WTC11 (cell line): Measurements from ENCODE around the gene FOXO3. TPM values are rescaled to one million over a fixed set of nuclear protein-coding genes. Genes with fewer than 3 reads are reported as not detected.

Source experiments
- ATAC-seq: fragments of 200-7000 bp; cut with Tn5 transposase; 2 replicates; pipeline ENCODE4 v1.10.0; 2021; ENCODE audit warnings: mild to moderate bottlenecking, moderate library complexity
- CTCF ChIA-PET: fragments of 300-600 bp; sonication (Branson Sonifier 250); formaldehyde crosslinking; loops from one replicate; lab custom pipeline; 2021; ENCODE audit warnings: antibody characterized with exemption; lab: Charles Lee
- POLR2A ChIA-PET: fragments of 350-600 bp; sonication (Branson Sonifier 250); formaldehyde crosslinking; loops from one replicate; lab custom pipeline; 2021; ENCODE audit warnings: antibody characterized with exemption; lab: Charles Lee
- DNase-seq: peaks from one replicate; pipeline ENCODE4 v3.0.0; 2021; ENCODE audit warnings: low spot score
- H3K27ac Mint-ChIP-seq: 2 replicates; pipeline ENCODE4 v1.8.0; 2021; ENCODE audit warnings: mixed read lengths
- H3K27me3 Mint-ChIP-seq: 2 replicates; pipeline ENCODE4 v1.8.0; 2021; ENCODE audit warnings: low read depth, mild to moderate bottlenecking, moderate library complexity, mixed read lengths
- H3K36me3 Mint-ChIP-seq: 2 replicates; pipeline ENCODE4 v1.8.0; 2021; ENCODE audit warnings: mixed read lengths
- H3K4me1 Mint-ChIP-seq: 2 replicates; pipeline ENCODE4 v1.8.0; 2022; ENCODE audit warnings: mixed read lengths
- H3K4me3 Mint-ChIP-seq: 2 replicates; pipeline ENCODE4 v1.8.0; 2021; ENCODE audit warnings: mild to moderate bottlenecking, moderate library complexity, mixed read lengths
- H3K9me3 Mint-ChIP-seq: 2 replicates; pipeline ENCODE4 v1.8.0; 2021; ENCODE audit warnings: mixed read lengths
- ELF4 ChIP-seq: sonication (generic); formaldehyde crosslinking; IDR thresholded peaks from 2 replicates; pipeline ENCODE4 v1.8.1; 2022; ENCODE audit warnings: low read depth, mild to moderate bottlenecking, moderate library complexity, missing genetic modification reagents
- EMX1 ChIP-seq: fragments of 250-450 bp; sonication (Bioruptor Pico); IDR thresholded peaks from 2 replicates; pipeline ENCODE4 v1.8.0; 2021; ENCODE audit warnings: mild to moderate bottlenecking
- ERG ChIP-seq: fragments of 250-450 bp; sonication (Bioruptor Pico); IDR thresholded peaks from 2 replicates; pipeline ENCODE4 v1.8.0; 2021; ENCODE audit warnings: mild to moderate bottlenecking
- GTF2I ChIP-seq: fragments of 250-450 bp; sonication (Bioruptor Pico); conservative IDR thresholded peaks from 2 replicates; pipeline ENCODE4 v1.4.0; 2021; ENCODE audit warnings: mild to moderate bottlenecking
- HMGA2 ChIP-seq: fragments of 250-450 bp; sonication (Bioruptor Pico); IDR thresholded peaks from 2 replicates; pipeline ENCODE4 v1.4.0; 2021; ENCODE audit warnings: mild to moderate bottlenecking, moderate library complexity
- MYBL2 ChIP-seq: sonication (generic); formaldehyde crosslinking; IDR thresholded peaks from 2 replicates; pipeline ENCODE4 v1.8.1; 2023; ENCODE audit warnings: mild to moderate bottlenecking, moderate library complexity, missing genetic modification reagents
- NR1H2 ChIP-seq: sonication (generic); formaldehyde crosslinking; IDR thresholded peaks from 2 replicates; pipeline ENCODE4 v1.9.0; 2021; ENCODE audit warnings: mild to moderate bottlenecking, moderate library complexity, missing genetic modification reagents
- NR3C1 ChIP-seq: sonication (generic); formaldehyde crosslinking; conservative IDR thresholded peaks from 2 replicates; pipeline ENCODE4 v1.8.1; 2023; ENCODE audit warnings: low read depth, mild to moderate bottlenecking, missing genetic modification reagents
- RELA ChIP-seq: sonication (generic); formaldehyde crosslinking; IDR thresholded peaks from 2 replicates; pipeline ENCODE4 v1.8.1; 2022; ENCODE audit warnings: missing genetic modification reagents, mild to moderate bottlenecking, borderline replicate concordance
- ZNF121 ChIP-seq: sonication (generic); formaldehyde crosslinking; IDR thresholded peaks from 2 replicates; pipeline ENCODE4 v1.8.0; 2023; ENCODE audit warnings: missing genetic modification reagents
- ZNF138 ChIP-seq: sonication (generic); formaldehyde crosslinking; conservative IDR thresholded peaks from 2 replicates; pipeline ENCODE4 v1.8.1; 2022; ENCODE audit warnings: mild to moderate bottlenecking, moderate library complexity, missing genetic modification reagents
- ZNF219 ChIP-seq: sonication (generic); formaldehyde crosslinking; IDR thresholded peaks from 2 replicates; pipeline ENCODE4 v1.8.0; 2023; ENCODE audit warnings: missing genetic modification reagents, mild to moderate bottlenecking, borderline replicate concordance
- ZNF263 ChIP-seq: sonication (generic); formaldehyde crosslinking; IDR thresholded peaks from 2 replicates; pipeline ENCODE4 v1.8.1; 2022; ENCODE audit warnings: low read depth, mild to moderate bottlenecking, moderate library complexity, missing genetic modification reagents
- total RNA-seq: library from RNA; stranded (reverse); gene quantifications from 3 replicates; pipeline ENCODE4 v1.2.3, GENCODE V29; 2021
- TF ChIP-seq, protein P1 (sequence below): fragments of 250-450 bp; sonication (Bioruptor Pico); IDR thresholded peaks from 2 replicates; pipeline ENCODE4 v1.9.0; 2021; ENCODE audit warnings: mild to moderate bottlenecking, borderline replicate concordance
- TF ChIP-seq, protein P2 (sequence below): sonication (generic); formaldehyde crosslinking; IDR thresholded peaks from 2 replicates; pipeline ENCODE4 v1.8.1; 2023; ENCODE audit warnings: mild to moderate bottlenecking, missing genetic modification reagents
- TF ChIP-seq, protein P3 (sequence below): sonication (generic); formaldehyde crosslinking; IDR thresholded peaks from 2 replicates; pipeline ENCODE4 v1.8.1; 2022; ENCODE audit warnings: missing genetic modification reagents, borderline replicate concordance

Gene FOXO3
- total RNA-seq, 1 experiment from 2014 or later: 15.6 TPM

DNA sequence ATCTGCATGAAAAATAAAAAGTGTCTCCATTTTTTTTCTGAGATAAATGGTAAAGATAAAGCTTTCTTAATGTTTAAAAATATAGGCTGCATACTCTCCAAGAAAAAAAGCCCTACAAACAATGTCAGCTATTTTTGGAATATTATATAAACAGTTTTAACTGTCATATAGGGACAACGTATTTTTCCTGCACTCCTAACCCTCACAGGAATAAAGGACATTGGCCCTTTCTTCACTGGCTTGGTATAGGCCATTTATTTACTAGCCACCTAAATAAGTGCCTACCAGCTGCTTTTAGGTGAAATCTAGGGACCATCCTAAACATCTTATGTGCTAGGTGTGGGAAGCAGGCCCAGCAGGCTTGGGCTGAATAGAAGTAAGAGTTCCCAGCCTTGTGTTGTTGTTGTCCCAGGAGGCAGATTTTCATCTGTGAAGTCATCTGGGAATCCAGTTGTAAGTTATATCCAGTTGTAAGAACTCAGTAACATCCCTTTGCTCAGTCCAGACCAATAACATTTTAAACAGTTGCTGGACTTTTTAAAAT, 21.3 kb downstream of the FOXO3 start:
- no peaks in the 10 kb centered on the region for H3K9me3 Mint-ChIP-seq
- CTCF ChIA-PET: interaction anchor here (1.4 kb wide), 1 partner anchor 256 kb away, joined by 5 read pairs; no protein-coding TSS in a partner anchor
- H3K27ac Mint-ChIP-seq: no peak overlapping the region
- no peak overlapping the region for H3K4me3 Mint-ChIP-seq
- H3K4me1 Mint-ChIP-seq: peaks cover 35% of the 10 kb centered on the region
- no peaks in the 10 kb centered on the region for H3K27me3 Mint-ChIP-seq
- DNase-seq (no peak), ATAC-seq (peak; percentile 26; the same call in 1 of the 2 replicates)
- POLR2A ChIA-PET: interaction anchor here (1.1 kb wide), 1 partner anchor 17 kb away, joined by 4 read pairs; no protein-coding TSS in a partner anchor
- no peak for TF ChIP-seq ZNF263 (CRISPR knock-in tag)
- TF ChIP-seq RELA (CRISPR knock-in tag): no peak
- no peak for TF ChIP-seq NR1H2 (CRISPR knock-in tag)
- TF ChIP-seq, protein P1, sequence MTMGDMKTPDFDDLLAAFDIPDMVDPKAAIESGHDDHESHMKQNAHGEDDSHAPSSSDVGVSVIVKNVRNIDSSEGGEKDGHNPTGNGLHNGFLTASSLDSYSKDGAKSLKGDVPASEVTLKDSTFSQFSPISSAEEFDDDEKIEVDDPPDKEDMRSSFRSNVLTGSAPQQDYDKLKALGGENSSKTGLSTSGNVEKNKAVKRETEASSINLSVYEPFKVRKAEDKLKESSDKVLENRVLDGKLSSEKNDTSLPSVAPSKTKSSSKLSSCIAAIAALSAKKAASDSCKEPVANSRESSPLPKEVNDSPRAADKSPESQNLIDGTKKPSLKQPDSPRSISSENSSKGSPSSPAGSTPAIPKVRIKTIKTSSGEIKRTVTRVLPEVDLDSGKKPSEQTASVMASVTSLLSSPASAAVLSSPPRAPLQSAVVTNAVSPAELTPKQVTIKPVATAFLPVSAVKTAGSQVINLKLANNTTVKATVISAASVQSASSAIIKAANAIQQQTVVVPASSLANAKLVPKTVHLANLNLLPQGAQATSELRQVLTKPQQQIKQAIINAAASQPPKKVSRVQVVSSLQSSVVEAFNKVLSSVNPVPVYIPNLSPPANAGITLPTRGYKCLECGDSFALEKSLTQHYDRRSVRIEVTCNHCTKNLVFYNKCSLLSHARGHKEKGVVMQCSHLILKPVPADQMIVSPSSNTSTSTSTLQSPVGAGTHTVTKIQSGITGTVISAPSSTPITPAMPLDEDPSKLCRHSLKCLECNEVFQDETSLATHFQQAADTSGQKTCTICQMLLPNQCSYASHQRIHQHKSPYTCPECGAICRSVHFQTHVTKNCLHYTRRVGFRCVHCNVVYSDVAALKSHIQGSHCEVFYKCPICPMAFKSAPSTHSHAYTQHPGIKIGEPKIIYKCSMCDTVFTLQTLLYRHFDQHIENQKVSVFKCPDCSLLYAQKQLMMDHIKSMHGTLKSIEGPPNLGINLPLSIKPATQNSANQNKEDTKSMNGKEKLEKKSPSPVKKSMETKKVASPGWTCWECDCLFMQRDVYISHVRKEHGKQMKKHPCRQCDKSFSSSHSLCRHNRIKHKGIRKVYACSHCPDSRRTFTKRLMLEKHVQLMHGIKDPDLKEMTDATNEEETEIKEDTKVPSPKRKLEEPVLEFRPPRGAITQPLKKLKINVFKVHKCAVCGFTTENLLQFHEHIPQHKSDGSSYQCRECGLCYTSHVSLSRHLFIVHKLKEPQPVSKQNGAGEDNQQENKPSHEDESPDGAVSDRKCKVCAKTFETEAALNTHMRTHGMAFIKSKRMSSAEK (CRISPR knock-in tag): no peak
- TF ChIP-seq, protein P2, sequence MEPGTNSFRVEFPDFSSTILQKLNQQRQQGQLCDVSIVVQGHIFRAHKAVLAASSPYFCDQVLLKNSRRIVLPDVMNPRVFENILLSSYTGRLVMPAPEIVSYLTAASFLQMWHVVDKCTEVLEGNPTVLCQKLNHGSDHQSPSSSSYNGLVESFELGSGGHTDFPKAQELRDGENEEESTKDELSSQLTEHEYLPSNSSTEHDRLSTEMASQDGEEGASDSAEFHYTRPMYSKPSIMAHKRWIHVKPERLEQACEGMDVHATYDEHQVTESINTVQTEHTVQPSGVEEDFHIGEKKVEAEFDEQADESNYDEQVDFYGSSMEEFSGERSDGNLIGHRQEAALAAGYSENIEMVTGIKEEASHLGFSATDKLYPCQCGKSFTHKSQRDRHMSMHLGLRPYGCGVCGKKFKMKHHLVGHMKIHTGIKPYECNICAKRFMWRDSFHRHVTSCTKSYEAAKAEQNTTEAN (CRISPR knock-in tag): no peak
- no peaks in the 10 kb centered on the region; the same call in 1 of the 2 replicates for H3K36me3 Mint-ChIP-seq

GRCh38 chr6:108582618-108583017, 21.9 kb downstream of the FOXO3 start:
- Mint-ChIP-seq H3K27ac (peak overlapping the region; percentile 81), H3K27me3 (no peaks in the 10 kb centered on the region), H3K4me1 (peaks cover 41% of the 10 kb centered on the region), H3K36me3 (no peaks in the 10 kb centered on the region; the same call in 1 of the 2 replicates), H3K4me3 (no peak overlapping the region), H3K9me3 (no peaks in the 10 kb centered on the region)
- no peak for TF ChIP-seq ERG (CRISPR knock-in tag)
- no peak for TF ChIP-seq GTF2I
- no peak for TF ChIP-seq EMX1 (CRISPR knock-in tag)
- no peak for TF ChIP-seq HMGA2 (CRISPR knock-in tag)
- TF ChIP-seq, protein P3, sequence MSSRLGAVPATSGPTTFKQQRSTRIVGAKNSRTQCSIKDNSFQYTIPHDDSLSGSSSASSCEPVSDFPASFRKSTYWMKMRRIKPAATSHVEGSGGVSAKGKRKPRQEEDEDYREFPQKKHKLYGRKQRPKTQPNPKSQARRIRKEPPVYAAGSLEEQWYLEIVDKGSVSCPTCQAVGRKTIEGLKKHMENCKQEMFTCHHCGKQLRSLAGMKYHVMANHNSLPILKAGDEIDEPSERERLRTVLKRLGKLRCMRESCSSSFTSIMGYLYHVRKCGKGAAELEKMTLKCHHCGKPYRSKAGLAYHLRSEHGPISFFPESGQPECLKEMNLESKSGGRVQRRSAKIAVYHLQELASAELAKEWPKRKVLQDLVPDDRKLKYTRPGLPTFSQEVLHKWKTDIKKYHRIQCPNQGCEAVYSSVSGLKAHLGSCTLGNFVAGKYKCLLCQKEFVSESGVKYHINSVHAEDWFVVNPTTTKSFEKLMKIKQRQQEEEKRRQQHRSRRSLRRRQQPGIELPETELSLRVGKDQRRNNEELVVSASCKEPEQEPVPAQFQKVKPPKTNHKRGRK (CRISPR knock-in tag): no peak
- TF ChIP-seq ELF4 (CRISPR knock-in tag): no peak
- no peak for TF ChIP-seq ZNF219
- TF ChIP-seq NR3C1 (CRISPR knock-in tag): no peak
- no peak for TF ChIP-seq ZNF121 (CRISPR knock-in tag)
- TF ChIP-seq ZNF138 (CRISPR knock-in tag): no peak
- no peak for TF ChIP-seq MYBL2
- POLR2A ChIA-PET: interaction anchor here (1.1 kb wide), 1 partner anchor 18 kb away, joined by 4 read pairs; no protein-coding TSS in a partner anchor
- DNase-seq (no peak), ATAC-seq (peak; percentile 75)
- CTCF ChIA-PET: interaction anchor here (1.4 kb wide), 1 partner anchor 256 kb away, joined by 5 read pairs; no protein-coding TSS in a partner anchor
